Measurements from ENCODE around the gene VPS13D.

GRCh38 chr1:12333036-12333785, 103.4 kb downstream of the VPS13D start:
- TF ChIP-seq CTCF (IDR thresholded peaks at IDR 0.05) (no peak), POLR2A (IDR thresholded peaks at IDR 0.05) (no peak)

Measured in esophagus squamous epithelium (tissue), 4 donors.